Astrocyte of the hippocampus (primary cell): ENCODE data around the gene ANTXR1.
A peak's percentile ranks its signal among the peaks of the same experiment; 100 is the strongest.

Experiments
- DNase-seq: peaks from one replicate; pipeline ENCODE4 v3.0.0; 2011; ENCODE audit warnings: low read depth, low spot score

The ANTXR1 gene

DNA sequence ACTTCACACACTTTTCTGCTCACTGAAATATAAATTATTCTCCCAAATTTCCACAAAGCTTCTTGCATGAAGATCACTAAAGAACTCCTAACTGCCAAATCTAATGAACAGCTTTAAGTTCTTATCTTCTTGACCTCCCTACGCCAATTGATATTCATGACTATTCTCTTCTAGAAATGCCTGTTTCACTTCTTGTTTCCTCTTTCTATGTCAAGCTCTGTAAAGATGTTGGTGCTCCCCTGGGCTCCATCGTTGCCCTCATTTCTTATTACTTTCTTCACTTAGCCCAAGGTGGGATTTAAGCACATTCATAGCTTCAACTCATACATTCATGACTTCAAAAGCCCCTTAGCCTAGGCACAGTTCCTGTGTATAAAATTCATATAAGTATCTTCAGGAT lies 9.2 kb upstream of the ANTXR1 start:
- DNase-seq = no peak

DNA sequence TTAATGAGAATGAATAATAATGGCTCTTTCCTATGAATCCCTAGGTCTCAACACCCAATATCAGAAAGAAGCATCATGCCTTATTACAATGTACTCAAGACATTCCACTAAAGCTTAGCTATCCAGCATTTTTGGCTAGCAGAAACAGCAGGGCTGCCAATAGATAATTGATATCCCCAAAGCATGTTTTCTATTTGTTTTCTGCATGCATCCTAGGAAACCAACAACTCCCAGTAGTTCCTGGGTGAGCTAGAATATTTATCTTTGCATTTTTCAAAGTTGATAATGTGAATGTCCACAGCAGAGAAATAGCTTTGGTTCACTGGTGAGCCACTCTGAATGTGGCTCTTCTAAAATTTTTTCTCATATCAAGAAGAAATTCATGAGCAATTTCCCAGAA lies 5.8 kb upstream of the ANTXR1 start:
- DNase-seq = no peak

- DNase-seq = no peak
These were observed 5.4 kb upstream of the ANTXR1 start for GRCh38 chr2:69007603-69008002.

DNA sequence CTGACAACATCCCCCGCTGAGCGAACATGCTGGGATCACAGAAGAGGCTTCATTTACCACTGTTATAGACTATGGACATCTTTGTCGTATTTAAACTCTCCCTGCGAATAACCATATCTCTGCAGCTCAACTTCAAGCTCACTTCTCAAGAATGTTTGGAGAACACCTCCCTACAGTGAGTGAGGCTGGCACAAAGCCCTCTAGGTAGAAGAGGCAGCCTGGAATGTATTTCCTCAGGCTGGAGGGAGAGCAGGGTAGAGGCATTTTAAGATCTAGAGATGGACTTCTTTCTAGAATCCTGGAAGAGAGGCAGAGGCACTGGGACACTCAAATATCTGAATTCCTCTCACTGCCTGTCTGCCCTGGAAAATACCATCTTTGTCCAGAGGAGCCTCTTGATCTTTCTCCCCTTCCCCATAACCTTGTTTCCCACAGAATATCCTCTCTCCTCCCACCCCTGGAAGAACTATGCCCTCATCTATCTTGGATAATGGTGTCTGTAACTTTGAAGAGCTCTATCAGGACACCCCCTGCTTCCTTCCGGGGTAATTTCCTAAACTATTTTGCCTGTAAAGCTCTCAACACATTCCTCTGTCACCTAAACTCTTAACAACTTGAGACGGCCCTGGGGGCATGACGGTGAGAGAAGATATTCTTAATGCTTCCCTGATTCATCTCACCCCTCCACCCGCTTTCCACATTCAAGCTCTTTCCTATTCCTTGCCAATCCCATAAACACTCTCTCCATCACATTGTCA lies 2.4 kb upstream of the ANTXR1 start:
- DNase-seq = no peak

GRCh38 chr2:69011611-69012157 lies 1.3 kb upstream of the ANTXR1 start:
- DNase-seq = no peak

- DNase-seq = peak; percentile 89
These were observed 453 bp upstream of the ANTXR1 start for GRCh38 chr2:69012310-69013141.

GRCh38 chr2:69013840-69014821 lies 1.2 kb downstream of the ANTXR1 start:
- peak; percentile 69 for DNase-seq

DNA sequence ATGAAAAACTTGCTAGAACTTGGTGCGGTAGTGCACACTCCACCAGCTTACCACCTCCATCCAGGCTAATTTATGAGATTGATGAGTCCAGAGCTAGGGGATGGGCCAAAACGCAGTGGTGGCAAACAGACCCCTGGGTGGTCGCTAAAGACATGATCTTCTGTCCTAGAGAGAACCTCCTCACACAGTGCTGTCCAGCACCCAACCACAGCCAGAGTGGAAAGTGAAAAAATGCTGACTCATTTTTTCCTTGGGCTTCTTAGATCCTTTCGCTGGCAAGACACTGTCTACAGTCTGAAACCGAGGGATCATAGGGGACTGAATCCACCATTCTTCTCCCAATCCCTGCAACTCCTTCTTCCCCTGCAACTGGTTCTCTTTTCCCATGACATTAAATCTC lies 4.1 kb downstream of the ANTXR1 start:
- peak; percentile 68 for DNase-seq

- DNase-seq = no peak
These were observed 4.9 kb downstream of the ANTXR1 start for GRCh38 chr2:69017835-69018234.

DNA sequence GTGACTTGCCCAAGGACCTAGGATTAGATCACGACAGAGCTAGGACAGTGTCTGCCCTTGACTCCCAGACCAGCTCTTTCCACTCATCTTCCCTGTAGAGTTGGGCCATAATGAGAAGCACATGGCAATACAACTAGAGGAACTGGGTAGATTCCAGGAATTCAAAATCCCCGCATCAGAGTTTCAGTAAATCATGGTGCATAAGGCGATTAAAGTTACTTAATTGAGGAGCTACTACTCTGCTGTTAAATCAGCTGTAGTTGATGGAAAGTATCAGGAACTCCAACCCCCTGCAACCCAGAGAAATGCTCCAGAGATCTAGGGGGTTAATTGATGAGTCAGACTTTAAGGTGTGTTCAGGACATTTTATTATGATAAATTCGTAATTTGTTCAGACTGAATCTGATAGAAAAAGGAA lies 5.7 kb downstream of the ANTXR1 start:
- DNase-seq = no peak

- DNase-seq = peak; percentile 38
These were observed 7.8 kb downstream of the ANTXR1 start for GRCh38 chr2:69020496-69021426.

- DNase-seq = no peak
These were observed 8.7 kb downstream of the ANTXR1 start for GRCh38 chr2:69021727-69022126.

DNA sequence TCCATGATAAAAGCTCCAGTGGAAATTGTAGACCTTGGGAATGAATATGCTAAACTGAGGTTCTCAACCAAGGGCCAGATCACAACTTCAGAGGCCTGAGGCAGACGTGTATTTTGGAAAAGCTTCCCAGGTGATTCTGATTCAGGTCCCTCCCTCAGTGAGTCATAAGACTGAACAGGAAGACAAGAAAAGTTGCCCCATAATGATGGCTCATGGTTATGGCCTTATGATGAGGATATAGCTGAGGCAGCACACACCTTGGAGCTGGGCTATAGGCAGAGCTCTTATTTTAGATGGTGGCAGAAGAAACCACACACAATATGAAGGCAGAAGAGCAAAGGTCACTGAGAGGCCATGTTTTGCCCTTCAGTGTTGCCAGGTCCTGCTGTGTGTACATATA lies 9.6 kb downstream of the ANTXR1 start:
- DNase-seq = no peak

DNA sequence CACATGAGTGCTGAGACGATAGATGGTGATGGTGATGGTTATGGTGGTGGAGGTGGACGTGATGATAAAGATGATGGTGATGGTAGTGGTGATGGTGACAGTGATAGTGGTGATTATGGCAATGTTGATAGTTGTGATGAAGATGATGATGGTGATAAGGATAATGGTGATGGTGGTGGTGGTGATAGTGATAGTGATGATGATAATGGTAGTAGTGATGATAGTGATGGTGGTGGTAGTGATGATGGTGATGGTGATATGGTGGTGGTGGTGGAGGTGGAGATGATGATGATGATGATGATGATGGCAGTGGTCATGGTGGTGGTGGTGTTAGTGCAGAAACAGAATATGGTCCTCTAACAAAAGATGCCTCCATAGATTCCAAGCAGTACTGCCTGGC lies 10.3 kb downstream of the ANTXR1 start:
- DNase-seq = no peak

DNA sequence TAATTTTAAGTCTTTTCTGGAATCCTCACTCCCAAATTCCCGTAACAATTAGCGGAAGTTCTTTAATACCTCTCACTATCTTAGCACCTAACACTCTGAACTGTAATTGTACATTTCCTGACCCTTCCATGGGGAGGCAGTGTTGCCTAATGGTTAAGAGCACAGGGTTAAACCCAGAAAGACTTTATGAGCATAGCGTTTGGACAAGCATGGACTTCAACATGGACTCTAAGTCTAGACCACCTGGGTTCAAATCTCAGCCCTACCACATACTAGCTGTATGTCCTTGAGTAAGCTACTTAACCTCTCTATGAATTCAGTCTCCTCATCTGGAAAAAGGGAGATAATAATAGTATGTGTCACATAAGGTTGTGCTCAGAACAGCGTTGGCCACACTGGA lies 13.0 kb downstream of the ANTXR1 start:
- DNase-seq = peak; percentile 48

- DNase-seq = no peak
These were observed 13.9 kb downstream of the ANTXR1 start for GRCh38 chr2:69026691-69027459.

- DNase-seq = no peak
These were observed 17.9 kb downstream of the ANTXR1 start for GRCh38 chr2:69030800-69031428.

- no peak for DNase-seq
These were observed 18.5 kb downstream of the ANTXR1 start for GRCh38 chr2:69031466-69031865.

GRCh38 chr2:69032336-69032735 lies 19.4 kb downstream of the ANTXR1 start:
- peak; percentile 89 for DNase-seq
